ENCODE data around the gene DLK1. TPM values are rescaled to one million over a fixed set of nuclear protein-coding genes. Genes with fewer than 3 reads are reported as not detected.

Gene DLK1
- total and polyA plus RNA-seq, 2 of the 13 experiments (the other 11 are each of a cell fraction or from before 2014, with no cell fraction given): 95.5 to 312 TPM

DNA sequence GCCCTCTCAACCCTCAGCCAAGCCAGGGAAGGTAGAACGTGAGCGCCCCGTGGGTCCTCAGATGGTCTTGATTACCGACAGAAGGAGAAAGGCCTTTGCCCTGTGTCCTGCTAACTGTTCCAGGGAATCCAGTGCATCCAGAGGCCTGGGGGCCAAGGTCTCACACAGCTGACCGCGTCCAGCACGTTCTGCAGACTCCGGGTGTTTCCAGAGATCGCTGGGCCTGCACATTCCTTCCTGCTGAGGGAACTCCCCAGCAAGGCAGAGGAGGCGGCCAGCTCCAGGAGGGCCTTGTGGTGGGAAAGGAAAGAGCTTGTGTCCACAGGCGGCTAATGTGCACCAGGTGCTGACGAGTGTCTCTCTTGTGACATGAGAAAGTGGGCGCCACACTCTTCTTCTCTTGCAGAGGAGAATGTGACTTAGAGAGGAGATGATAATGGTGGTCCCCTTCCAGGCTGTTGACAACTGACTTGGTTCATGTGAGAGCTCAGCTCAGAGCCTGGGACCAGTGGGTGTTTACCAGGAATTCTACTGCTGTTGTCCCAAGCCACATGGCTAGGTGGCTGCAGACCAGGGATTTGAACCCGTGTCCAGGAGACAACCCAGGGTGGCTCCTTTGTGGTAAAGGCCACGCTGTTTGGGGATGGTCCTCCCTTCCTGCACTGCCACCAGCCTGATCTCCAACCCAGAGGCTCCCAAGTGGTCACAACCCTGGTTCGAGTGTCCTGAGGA lies 46.8 kb upstream of the DLK1 start (continued):
- TF ChIP-seq, protein P1, sequence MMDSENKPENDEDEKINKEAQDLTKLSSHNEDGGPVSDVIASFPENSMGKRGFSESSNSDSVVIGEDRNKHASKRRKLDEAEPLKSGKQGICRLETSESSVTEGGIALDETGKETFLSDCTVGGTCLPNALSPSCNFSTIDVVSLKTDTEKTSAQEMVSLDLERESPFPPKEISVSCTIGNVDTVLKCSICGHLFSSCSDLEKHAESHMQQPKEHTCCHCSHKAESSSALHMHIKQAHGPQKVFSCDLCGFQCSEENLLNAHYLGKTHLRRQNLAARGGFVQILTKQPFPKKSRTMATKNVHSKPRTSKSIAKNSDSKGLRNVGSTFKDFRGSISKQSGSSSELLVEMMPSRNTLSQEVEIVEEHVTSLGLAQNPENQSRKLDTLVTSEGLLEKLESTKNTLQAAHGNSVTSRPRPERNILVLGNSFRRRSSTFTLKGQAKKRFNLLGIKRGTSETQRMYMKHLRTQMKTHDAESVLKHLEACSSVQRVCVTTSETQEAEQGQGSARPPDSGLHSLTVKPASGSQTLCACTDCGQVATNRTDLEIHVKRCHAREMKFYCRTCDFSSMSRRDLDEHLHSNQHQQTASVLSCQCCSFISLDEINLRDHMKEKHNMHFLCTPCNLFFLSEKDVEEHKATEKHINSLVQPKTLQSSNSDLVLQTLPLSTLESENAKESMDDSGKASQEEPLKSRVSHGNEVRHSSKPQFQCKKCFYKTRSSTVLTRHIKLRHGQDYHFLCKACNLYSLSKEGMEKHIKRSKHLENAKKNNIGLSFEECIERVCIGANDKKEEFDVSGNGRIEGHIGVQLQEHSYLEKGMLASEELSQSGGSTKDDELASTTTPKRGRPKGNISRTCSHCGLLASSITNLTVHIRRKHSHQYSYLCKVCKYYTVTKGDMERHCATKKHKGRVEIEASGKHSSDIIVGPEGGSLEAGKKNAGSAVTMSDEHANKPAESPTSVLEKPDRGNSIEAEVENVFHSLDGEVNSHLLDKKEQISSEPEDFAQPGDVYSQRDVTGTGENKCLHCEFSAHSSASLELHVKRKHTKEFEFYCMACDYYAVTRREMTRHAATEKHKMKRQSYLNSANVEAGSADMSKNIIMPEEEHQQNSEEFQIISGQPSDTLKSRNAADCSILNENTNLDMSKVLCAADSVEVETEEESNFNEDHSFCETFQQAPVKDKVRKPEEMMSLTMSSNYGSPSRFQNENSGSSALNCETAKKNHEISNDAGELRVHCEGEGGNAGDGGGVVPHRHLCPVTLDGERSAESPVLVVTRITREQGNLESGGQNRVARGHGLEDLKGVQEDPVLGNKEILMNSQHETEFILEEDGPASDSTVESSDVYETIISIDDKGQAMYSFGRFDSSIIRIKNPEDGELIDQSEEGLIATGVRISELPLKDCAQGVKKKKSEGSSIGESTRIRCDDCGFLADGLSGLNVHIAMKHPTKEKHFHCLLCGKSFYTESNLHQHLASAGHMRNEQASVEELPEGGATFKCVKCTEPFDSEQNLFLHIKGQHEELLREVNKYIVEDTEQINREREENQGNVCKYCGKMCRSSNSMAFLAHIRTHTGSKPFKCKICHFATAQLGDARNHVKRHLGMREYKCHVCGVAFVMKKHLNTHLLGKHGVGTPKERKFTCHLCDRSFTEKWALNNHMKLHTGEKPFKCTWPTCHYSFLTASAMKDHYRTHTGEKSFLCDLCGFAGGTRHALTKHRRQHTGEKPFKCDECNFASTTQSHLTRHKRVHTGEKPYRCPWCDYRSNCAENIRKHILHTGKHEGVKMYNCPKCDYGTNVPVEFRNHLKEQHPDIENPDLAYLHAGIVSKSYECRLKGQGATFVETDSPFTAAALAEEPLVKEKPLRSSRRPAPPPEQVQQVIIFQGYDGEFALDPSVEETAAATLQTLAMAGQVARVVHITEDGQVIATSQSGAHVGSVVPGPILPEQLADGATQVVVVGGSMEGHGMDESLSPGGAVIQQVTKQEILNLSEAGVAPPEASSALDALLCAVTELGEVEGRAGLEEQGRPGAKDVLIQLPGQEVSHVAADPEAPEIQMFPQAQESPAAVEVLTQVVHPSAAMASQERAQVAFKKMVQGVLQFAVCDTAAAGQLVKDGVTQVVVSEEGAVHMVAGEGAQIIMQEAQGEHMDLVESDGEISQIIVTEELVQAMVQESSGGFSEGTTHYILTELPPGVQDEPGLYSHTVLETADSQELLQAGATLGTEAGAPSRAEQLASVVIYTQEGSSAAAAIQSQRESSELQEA (CRISPR knock-in tag; IDR thresholded peaks at IDR 0.05; ENCODE audit: not compliant biosample characterization): peak; percentile 23
- TF ChIP-seq SKI (IDR thresholded peaks at IDR 0.05; ENCODE audit: partially characterized antibody): peak; percentile 39
- TF ChIP-seq NR2F6 (IDR thresholded peaks at IDR 0.05): peak; percentile 73; the same call in 1 of the 2 replicates
- TF ChIP-seq NR2F6 (CRISPR knock-in tag; IDR thresholded peaks at IDR 0.05): peak; percentile 90
- peak; percentile 90 for TF ChIP-seq ZNF205 (CRISPR knock-in tag; IDR thresholded peaks at IDR 0.05)
- TF ChIP-seq PAX8 (CRISPR knock-in tag; IDR thresholded peaks at IDR 0.05; ENCODE audit: borderline replicate concordance): no peak
- TF ChIP-seq XBP1 (CRISPR knock-in tag; IDR thresholded peaks at IDR 0.05): no peak
- TF ChIP-seq SIN3B (IDR thresholded peaks at IDR 0.05; ENCODE audit: low read length): no peak
- TF ChIP-seq SMAD1 (CRISPR knock-in tag; IDR thresholded peaks at IDR 0.05; ENCODE audit: borderline replicate concordance, low read depth): peak; percentile 76; the same call in 1 of the 2 replicates
- no peak for TF ChIP-seq CCAR2 (optimal IDR thresholded peaks at IDR 0.05; ENCODE audit: low read depth, low read length)
- TF ChIP-seq, protein P2, sequence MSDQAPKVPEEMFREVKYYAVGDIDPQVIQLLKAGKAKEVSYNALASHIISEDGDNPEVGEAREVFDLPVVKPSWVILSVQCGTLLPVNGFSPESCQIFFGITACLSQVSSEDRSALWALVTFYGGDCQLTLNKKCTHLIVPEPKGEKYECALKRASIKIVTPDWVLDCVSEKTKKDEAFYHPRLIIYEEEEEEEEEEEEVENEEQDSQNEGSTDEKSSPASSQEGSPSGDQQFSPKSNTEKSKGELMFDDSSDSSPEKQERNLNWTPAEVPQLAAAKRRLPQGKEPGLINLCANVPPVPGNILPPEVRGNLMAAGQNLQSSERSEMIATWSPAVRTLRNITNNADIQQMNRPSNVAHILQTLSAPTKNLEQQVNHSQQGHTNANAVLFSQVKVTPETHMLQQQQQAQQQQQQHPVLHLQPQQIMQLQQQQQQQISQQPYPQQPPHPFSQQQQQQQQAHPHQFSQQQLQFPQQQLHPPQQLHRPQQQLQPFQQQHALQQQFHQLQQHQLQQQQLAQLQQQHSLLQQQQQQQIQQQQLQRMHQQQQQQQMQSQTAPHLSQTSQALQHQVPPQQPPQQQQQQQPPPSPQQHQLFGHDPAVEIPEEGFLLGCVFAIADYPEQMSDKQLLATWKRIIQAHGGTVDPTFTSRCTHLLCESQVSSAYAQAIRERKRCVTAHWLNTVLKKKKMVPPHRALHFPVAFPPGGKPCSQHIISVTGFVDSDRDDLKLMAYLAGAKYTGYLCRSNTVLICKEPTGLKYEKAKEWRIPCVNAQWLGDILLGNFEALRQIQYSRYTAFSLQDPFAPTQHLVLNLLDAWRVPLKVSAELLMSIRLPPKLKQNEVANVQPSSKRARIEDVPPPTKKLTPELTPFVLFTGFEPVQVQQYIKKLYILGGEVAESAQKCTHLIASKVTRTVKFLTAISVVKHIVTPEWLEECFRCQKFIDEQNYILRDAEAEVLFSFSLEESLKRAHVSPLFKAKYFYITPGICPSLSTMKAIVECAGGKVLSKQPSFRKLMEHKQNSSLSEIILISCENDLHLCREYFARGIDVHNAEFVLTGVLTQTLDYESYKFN (CRISPR knock-in tag; conservative IDR thresholded peaks at IDR 0.05): peak; percentile 91
- TF ChIP-seq ZNF558 (CRISPR knock-in tag; IDR thresholded peaks at IDR 0.05; ENCODE audit: borderline replicate concordance): no peak
- TF ChIP-seq, protein P3, sequence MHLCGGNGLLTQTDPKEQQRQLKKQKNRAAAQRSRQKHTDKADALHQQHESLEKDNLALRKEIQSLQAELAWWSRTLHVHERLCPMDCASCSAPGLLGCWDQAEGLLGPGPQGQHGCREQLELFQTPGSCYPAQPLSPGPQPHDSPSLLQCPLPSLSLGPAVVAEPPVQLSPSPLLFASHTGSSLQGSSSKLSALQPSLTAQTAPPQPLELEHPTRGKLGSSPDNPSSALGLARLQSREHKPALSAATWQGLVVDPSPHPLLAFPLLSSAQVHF (CRISPR knock-in tag; IDR thresholded peaks at IDR 0.05): no peak
- peak; percentile 74; the same call in 1 of the 2 replicates for TF ChIP-seq ZNF891 (CRISPR knock-in tag; IDR thresholded peaks at IDR 0.05)
- TF ChIP-seq, protein P4, sequence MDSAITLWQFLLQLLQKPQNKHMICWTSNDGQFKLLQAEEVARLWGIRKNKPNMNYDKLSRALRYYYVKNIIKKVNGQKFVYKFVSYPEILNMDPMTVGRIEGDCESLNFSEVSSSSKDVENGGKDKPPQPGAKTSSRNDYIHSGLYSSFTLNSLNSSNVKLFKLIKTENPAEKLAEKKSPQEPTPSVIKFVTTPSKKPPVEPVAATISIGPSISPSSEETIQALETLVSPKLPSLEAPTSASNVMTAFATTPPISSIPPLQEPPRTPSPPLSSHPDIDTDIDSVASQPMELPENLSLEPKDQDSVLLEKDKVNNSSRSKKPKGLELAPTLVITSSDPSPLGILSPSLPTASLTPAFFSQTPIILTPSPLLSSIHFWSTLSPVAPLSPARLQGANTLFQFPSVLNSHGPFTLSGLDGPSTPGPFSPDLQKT (CRISPR knock-in tag; IDR thresholded peaks at IDR 0.05; ENCODE audit: borderline replicate concordance): no peak
